Daoy (cell line): ENCODE measurements around the gene CCDC191. TPM values are rescaled to one million over a fixed set of nuclear protein-coding genes. Genes with fewer than 3 reads are reported as not detected.
A peak's percentile ranks its signal among the peaks of the same experiment; 100 is the strongest.

ENCODE experiments used
- DNase-seq: peaks from one replicate; pipeline ENCODE4 v3.0.0-alpha.2; 2015; ENCODE audit warnings: low read depth
- total RNA-seq: library from RNA; depleted of rRNA; stranded (reverse); fragments of >200 nt; shearing (Covaris generic); gene quantifications from 2 replicates; pipeline ENCODE4 v1.2.3, GENCODE V29; 2014

The CCDC191 gene
- total RNA-seq, 1 experiment from 2014 or later = 2.7 TPM

DNA sequence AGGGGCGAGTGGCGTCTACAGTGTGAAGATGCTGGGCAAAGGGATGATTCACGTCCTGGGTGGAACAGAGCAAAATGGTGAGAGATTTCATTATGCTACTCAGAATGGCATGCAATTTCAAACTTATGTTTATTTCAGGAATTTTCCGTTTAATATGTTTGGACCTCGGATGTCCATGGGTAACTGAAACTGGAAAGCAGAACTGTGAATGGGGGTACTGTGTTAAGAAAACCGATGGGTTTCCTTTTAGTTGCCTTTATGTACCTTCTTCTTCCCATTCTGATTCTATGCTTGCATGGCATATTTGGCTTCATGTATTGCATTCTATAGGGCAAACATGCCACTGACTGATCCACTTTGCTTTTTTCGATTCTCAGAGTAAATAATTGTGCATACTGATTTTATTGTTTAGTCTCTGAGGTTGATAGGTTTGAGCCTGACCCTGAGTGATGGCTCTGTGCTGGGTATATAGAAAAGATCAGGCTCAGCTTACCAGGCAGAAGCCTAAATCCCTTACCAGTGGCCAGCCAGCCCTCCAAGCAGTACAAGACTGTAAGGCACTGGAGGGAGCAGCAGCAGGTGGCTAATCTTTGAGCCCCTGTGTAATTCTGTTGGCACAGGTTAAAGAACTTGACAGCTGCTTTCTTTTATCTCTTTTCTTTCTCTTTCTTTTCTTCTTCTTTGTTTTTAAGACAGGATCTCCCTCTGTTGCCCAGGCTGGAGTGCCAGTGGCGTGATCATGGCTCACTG is 4.8 kb upstream of the CCDC191 start:
- no peak for DNase-seq

DNA sequence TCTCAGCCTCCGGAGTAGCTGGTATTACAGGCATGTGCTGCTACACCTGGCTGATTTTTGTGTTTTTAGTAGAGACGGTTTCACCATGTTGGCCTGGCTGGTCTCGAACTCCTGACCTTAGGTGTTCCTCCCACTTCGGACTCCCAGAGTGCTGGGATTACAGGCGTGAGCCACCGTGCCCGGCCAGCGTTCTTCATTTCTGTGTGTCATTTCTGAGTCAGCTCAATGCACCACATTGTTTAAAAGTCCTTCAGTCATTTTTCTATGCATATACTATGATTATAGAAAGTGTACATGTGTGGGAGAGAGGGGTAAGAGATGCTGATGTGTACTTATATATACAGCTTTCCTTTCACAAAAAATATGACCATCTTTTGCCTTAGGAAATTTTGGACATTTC is 2.3 kb upstream of the CCDC191 start:
- peak; percentile 6 for DNase-seq

GRCh38 chr3:114057011-114057347 is 653 bp upstream of the CCDC191 start:
- DNase-seq = no peak

DNA sequence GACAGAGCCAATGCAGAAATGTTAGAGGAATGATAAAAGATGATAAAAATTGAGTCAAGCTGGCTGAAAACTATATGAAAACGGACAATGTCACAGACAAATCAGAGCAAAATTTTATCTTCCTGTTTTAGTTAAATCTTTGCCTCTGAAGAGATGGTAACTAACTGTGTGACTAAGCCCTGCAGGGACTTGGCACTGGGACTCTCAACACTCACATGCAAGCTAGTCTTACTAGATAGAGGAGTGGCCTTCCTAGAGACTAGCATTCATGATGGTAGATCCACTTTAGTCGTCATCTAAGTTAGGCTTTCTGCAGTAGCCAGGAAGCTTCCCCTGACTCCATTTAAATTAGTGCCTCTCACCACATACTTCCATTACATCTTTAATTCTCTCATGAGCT is 4.1 kb downstream of the CCDC191 start:
- peak; percentile 7 for DNase-seq

DNA sequence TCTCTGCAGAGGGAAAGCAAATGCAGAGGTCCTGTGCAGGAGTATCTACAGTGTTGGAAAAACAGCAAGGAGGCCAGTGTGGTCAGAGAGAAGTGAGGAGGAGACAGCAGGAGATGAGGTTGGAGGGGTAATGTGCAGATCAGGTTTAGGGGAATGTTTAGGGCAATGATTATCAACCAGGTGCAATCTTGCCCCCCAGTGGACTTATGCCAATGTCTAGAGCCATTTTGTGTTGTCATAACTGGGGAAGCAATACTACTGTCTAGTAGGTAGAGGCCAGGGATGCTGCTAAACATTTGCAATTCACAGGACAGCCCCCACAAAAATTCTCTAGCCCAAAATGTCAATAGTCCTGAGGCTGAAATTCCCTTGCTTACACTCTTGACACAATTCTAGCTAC is 13.1 kb downstream of the CCDC191 start:
- DNase-seq = no peak

GRCh38 chr3:114035896-114036295 is 20.4 kb downstream of the CCDC191 start:
- no peak for DNase-seq

GRCh38 chr3:114034787-114035545 is 21.4 kb downstream of the CCDC191 start:
- DNase-seq = no peak

GRCh38 chr3:114034211-114034610 is 22.1 kb downstream of the CCDC191 start:
- DNase-seq = no peak

GRCh38 chr3:114033721-114034120 is 22.6 kb downstream of the CCDC191 start:
- DNase-seq = no peak

DNA sequence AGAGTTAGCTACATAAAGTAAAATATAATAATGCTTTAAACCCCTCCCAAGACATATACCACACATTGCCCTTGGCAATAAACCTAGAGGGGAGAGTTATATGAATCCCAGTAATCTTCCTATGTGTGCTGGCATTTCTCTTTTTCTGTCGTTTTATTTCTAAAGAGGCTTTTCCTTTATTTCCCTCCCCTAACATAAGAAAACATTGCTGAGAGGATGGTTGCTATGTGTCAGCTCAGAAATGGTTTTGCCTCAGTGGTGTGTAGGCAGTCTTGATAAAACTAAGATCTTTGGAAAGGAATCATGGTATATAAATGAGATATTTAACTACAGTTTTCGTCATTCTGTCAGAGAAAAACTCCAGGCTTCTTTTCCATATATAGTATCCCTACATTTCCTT is 30.0 kb downstream of the CCDC191 start:
- no peak for DNase-seq

GRCh38 chr3:114025451-114025850 is 30.9 kb downstream of the CCDC191 start:
- DNase-seq = no peak

DNA sequence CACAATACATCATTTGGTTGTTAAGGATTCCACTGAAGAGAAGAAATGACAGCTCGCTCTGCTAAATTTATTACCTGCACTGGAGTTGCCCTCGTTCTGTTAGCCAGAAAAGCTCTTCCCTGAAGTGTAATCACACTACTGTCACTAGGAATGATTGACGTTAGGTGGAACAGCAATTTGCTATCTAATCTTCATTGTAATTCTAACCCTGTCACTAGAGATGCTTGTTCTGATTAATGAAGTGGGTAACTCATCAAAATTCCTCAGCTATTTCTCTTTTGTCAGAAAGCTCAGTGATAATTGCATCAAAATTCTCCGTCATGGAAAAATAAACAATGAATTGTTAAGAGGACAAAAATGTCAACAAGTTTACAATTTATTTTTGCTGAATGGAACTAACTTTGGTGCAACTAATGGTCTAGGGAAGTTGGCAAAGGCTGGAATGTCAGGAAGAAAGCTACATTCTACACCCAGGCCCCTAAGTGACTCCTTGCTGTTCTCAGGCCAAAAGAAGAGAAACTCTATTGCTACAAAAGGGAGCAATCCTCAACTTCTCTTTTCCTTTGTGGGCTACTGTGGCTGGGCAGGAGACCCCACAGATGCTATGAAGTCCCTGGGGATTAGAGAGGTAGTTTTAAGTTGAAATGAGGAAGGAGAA is 34.1 kb downstream of the CCDC191 start:
- DNase-seq = no peak

DNA sequence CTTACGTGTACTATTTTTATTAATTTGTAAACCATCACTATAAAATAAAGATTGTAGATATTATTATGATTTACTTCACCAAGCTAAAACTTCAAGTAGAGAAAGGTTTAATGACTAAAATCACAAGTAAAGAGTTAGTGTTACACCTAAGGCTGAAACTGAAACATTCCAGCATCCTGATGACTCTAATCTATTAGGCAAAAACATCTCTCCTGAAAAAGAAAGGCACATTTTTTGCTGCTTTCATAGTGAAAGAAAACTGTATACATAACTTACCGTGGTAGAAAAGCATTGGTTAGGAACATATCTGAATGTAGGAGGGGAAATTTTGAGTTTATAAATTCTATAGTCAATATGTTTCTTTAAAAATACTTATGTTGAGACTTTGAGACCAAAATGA is 35.4 kb downstream of the CCDC191 start:
- DNase-seq = no peak

GRCh38 chr3:114019486-114019885 is 36.8 kb downstream of the CCDC191 start:
- DNase-seq = no peak

GRCh38 chr3:114014211-114014610 is 42.1 kb downstream of the CCDC191 start:
- no peak for DNase-seq

GRCh38 chr3:114011059-114011797 is 45.1 kb downstream of the CCDC191 start:
- no peak for DNase-seq

GRCh38 chr3:114005481-114005880 is 50.8 kb downstream of the CCDC191 start:
- no peak for DNase-seq

DNA sequence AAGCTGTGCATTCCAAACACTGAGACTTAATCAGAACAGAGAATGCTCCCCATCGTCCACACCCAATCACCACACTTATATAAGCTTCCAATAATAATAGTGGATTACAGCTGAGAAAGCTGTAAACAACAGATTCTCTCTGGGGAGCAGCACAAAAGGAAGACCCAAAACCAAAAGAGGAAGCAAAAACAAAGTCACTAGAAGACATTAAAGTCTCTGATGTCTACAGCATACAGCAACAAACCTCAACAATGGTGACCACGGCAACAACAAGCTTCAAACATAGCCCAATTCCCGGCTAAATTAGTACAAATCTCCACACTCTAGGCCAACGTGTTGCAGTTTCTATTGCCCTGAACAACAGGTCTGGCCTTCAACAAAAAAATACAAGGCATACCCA is 70.8 kb downstream of the CCDC191 start:
- DNase-seq = no peak

GRCh38 chr3:113983544-113983943 is 72.8 kb downstream of the CCDC191 start:
- DNase-seq = no peak

GRCh38 chr3:113981803-113982202 is 74.5 kb downstream of the CCDC191 start:
- no peak for DNase-seq

DNA sequence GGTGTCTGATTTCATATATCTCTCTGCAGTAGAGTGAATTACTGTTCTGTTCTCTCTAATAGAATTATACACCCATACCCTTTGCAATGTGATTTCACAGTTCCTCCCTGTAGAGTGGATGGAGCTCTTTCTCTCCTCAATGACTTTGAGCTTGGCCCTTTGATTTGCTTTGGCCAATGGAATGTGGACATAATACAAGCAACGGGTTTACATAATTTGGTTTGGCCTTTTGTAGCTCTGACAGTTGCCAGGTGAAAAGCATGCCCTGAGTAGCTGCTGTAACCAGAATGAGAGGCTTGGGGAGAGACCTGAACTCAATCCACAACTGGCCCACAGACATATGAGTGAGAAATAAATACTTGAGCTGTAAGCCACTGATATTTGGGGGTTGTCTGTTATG is 76.4 kb downstream of the CCDC191 start:
- no peak for DNase-seq

GRCh38 chr3:113977822-113978221 is 78.5 kb downstream of the CCDC191 start:
- DNase-seq = no peak
